NCI-H345 treated with DMSO at 0.1 percent for 48 hours (cell line): ENCODE results near the gene RENBP.

Experiments
- DNase-seq: peaks from one replicate; lab custom pipeline; 2025; ENCODE audit not compliant: unreplicated experiment; lab: John Stamatoyannopoulos, UW

RENBP gene

GRCh38 chrX:153954558-153955227 lies 10.2 kb upstream of the RENBP start:
- DNase-seq, result no peak

GRCh38 chrX:153953892-153954557 lies 9.6 kb upstream of the RENBP start:
- no peak for DNase-seq

GRCh38 chrX:153953342-153953830 lies 8.9 kb upstream of the RENBP start:
- no peak for DNase-seq

- no peak for DNase-seq
These were observed 8.1 kb upstream of the RENBP start for GRCh38 chrX:153952373-153953026.

GRCh38 chrX:153951683-153952372 lies 7.4 kb upstream of the RENBP start:
- no peak for DNase-seq

GRCh38 chrX:153950127-153950526 lies 5.7 kb upstream of the RENBP start:
- DNase-seq, result no peak

- no peak for DNase-seq
These were observed 4.7 kb upstream of the RENBP start for GRCh38 chrX:153948847-153949805.

GRCh38 chrX:153948002-153948466 lies 3.6 kb upstream of the RENBP start:
- no peak for DNase-seq

- peak; percentile 49 for DNase-seq
These were observed 2.7 kb upstream of the RENBP start for GRCh38 chrX:153947009-153947769.

- DNase-seq, result no peak
These were observed 1.8 kb upstream of the RENBP start for GRCh38 chrX:153945956-153946943.

- no peak for DNase-seq
These were observed 332 bp upstream of the RENBP start for GRCh38 chrX:153944800-153945150.

- no peak for DNase-seq
These were observed 2.8 kb downstream of the RENBP start for GRCh38 chrX:153941336-153942252.

- no peak for DNase-seq
These were observed 4.9 kb downstream of the RENBP start for GRCh38 chrX:153939573-153939972.

- DNase-seq, result no peak
These were observed 6.1 kb downstream of the RENBP start for GRCh38 chrX:153938226-153938786.

GRCh38 chrX:153937056-153937455 lies 7.4 kb downstream of the RENBP start:
- DNase-seq, result no peak

GRCh38 chrX:153935326-153935851 lies 9.1 kb downstream of the RENBP start:
- DNase-seq, result no peak
